ENCODE results near the gene POLR1G.
A peak's percentile ranks its signal among the peaks of the same experiment; 100 is the strongest.
"Not testable (repeated sequence)": the region's sequence is repeated elsewhere in the genome, so short reads cannot be mapped to it uniquely, and the experiment has no call there.

Gene POLR1G

DNA sequence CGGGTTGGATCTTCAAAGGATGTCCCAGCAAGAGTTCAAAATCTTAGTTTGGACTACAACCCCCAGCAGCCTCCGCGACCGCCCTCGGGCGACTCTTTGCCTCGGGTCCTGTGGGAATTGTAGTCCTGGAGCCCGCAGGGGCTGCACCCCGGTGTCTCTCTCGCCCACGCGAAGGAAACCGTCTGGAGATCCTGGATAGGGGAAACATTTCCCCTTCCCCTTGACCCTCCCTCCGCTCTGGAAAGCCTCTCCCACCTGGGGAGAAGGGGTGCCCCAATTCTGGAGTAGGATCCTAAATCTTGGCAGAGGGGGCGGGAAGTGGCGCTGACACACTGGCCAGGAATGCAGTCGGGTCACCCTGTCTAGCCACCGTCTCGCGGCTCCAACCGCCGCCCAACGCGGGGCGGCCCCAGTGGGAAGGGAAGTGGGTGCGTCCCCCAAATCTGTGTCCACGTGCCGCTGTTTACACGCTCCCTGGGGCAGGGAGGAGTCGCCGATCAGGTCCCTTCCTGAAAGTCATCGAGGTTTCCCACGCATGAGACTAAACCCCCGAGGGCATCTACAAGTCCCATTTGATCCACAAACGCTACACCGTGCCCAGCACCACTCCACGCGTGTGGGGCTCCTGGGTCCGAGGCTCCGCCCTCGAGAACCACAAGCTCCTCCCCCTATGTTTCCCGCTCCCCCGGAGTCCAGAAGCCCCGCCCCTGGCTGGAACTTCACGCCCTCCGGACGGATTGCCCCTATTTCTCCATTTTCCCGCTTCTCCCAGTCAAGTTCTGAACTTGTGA is 814 bp upstream of the POLR1G start:
- no peak for TF ChIP-seq EZH2phosphoT487 (conservative IDR thresholded peaks at IDR 0.05; ENCODE audit: low read length)
- TF ChIP-seq, protein P1, sequence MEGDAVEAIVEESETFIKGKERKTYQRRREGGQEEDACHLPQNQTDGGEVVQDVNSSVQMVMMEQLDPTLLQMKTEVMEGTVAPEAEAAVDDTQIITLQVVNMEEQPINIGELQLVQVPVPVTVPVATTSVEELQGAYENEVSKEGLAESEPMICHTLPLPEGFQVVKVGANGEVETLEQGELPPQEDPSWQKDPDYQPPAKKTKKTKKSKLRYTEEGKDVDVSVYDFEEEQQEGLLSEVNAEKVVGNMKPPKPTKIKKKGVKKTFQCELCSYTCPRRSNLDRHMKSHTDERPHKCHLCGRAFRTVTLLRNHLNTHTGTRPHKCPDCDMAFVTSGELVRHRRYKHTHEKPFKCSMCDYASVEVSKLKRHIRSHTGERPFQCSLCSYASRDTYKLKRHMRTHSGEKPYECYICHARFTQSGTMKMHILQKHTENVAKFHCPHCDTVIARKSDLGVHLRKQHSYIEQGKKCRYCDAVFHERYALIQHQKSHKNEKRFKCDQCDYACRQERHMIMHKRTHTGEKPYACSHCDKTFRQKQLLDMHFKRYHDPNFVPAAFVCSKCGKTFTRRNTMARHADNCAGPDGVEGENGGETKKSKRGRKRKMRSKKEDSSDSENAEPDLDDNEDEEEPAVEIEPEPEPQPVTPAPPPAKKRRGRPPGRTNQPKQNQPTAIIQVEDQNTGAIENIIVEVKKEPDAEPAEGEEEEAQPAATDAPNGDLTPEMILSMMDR (IDR thresholded peaks at IDR 0.05; ENCODE audit: insufficient read depth, low read length, poor library complexity, severe bottlenecking), result no peak
- H3K79me2 ChIP-seq (ENCODE audit: insufficient read depth, low read length), result peaks cover 16% of the 10 kb centered on the region
- H3K9ac ChIP-seq (ENCODE audit: low read length), result peak overlapping the region; percentile 80
- H3K4me3 ChIP-seq (ENCODE audit: insufficient read depth, low read length, poor library complexity, severe bottlenecking), result peak overlapping the region; percentile 98
- no peaks in the 10 kb centered on the region for H3K9me3 ChIP-seq (ENCODE audit: insufficient read depth, low read length)
- no peaks in the 10 kb centered on the region for H3K27me3 ChIP-seq (ENCODE audit: low read length)
- H3K27ac ChIP-seq (ENCODE audit: low read depth, low read length), result peak overlapping the region; percentile 84
- no peaks in the 10 kb centered on the region for H4K20me1 ChIP-seq (ENCODE audit: low read depth, low read length)
- H3K36me3 ChIP-seq (ENCODE audit: low read length), result no peaks in the 10 kb centered on the region
- peak overlapping the region; percentile 90 for H2AFZ ChIP-seq (ENCODE audit: low read depth, low read length, severe bottlenecking)
- H3K9me2 ChIP-seq (replicated peaks; ENCODE audit: insufficient read depth, low read length), result no peaks in the 10 kb centered on the region
- H3K4me2 ChIP-seq (ENCODE audit: low read depth, low read length, poor library complexity, severe bottlenecking), result peak overlapping the region; percentile 92
- no peaks in the 10 kb centered on the region for H3F3A ChIP-seq (ENCODE audit: insufficient read depth)

- no peaks in the 10 kb centered on the region for H4K20me1 ChIP-seq (ENCODE audit: low read depth, low read length)
- H3K36me3 ChIP-seq (ENCODE audit: low read length), result no peaks in the 10 kb centered on the region
- no peak overlapping the region for H2AFZ ChIP-seq (ENCODE audit: low read depth, low read length, severe bottlenecking)
- no peaks in the 10 kb centered on the region for H3K9me3 ChIP-seq (ENCODE audit: insufficient read depth, low read length)
- no peak overlapping the region for H3K27ac ChIP-seq (ENCODE audit: low read depth, low read length)
- H3K4me3 ChIP-seq (ENCODE audit: insufficient read depth, low read length, poor library complexity, severe bottlenecking), result peak overlapping the region; percentile 98
- peak overlapping the region; percentile 80 for H3K9ac ChIP-seq (ENCODE audit: low read length)
- no peaks in the 10 kb centered on the region for H3K9me2 ChIP-seq (replicated peaks; ENCODE audit: insufficient read depth, low read length)
- peak overlapping the region; percentile 92 for H3K4me2 ChIP-seq (ENCODE audit: low read depth, low read length, poor library complexity, severe bottlenecking)
- H3K79me2 ChIP-seq (ENCODE audit: insufficient read depth, low read length), result peaks cover 16% of the 10 kb centered on the region
- no peaks in the 10 kb centered on the region for H3K27me3 ChIP-seq (ENCODE audit: low read length)
- no peaks in the 10 kb centered on the region for H3F3A ChIP-seq (ENCODE audit: insufficient read depth)
- no peak for TF ChIP-seq EZH2phosphoT487 (conservative IDR thresholded peaks at IDR 0.05; ENCODE audit: low read length)
- TF ChIP-seq, protein P1 (IDR thresholded peaks at IDR 0.05; ENCODE audit: insufficient read depth, low read length, poor library complexity, severe bottlenecking), result no peak
These were observed 589 bp downstream of the POLR1G start for GRCh38 chr19:45407091-45407375.

GRCh38 chr19:45407585-45407984 is 1.1 kb downstream of the POLR1G start:
- not testable (repeated sequence) for H4K20me1 ChIP-seq (ENCODE audit: low read depth, low read length); H3K9me2 ChIP-seq (replicated peaks; ENCODE audit: insufficient read depth, low read length); H2AFZ ChIP-seq (ENCODE audit: low read depth, low read length, severe bottlenecking); H3K27me3 ChIP-seq (ENCODE audit: low read length); H3K9me3 ChIP-seq (ENCODE audit: insufficient read depth, low read length); H3K27ac ChIP-seq (ENCODE audit: low read depth, low read length); H3K36me3 ChIP-seq (ENCODE audit: low read length); H3F3A ChIP-seq (ENCODE audit: insufficient read depth)
- H3K79me2 ChIP-seq (ENCODE audit: insufficient read depth, low read length), result peaks cover 16% of the 10 kb centered on the region
- peak overlapping the region; percentile 80 for H3K9ac ChIP-seq (ENCODE audit: low read length)
- peak overlapping the region; percentile 92 for H3K4me2 ChIP-seq (ENCODE audit: low read depth, low read length, poor library complexity, severe bottlenecking)
- H3K4me3 ChIP-seq (ENCODE audit: insufficient read depth, low read length, poor library complexity, severe bottlenecking), result peak overlapping the region; percentile 98

DNA sequence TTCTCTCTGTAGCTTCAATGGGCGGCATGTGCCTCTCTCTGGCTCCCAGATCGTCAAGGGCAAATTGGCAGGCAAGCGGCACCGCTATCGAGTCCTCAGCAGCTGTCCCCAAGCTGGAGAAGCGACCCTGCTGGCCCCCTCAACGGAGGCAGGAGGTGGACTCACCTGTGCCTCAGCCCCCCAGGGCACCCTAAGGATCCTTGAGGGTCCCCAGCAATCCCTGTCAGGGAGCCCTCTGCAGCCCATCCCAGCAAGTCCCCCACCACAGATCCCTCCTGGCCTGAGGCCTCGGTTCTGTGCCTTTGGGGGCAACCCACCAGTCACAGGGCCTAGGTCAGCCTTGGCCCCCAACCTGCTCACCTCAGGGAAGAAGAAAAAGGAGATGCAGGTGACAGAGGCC is 1.7 kb downstream of the POLR1G start:
- H3K27me3 ChIP-seq (ENCODE audit: low read length), result no peaks in the 10 kb centered on the region
- H3K4me3 ChIP-seq (ENCODE audit: insufficient read depth, low read length, poor library complexity, severe bottlenecking), result no peak overlapping the region
- H4K20me1 ChIP-seq (ENCODE audit: low read depth, low read length), result no peaks in the 10 kb centered on the region
- H3K9ac ChIP-seq (ENCODE audit: low read length), result 0 out of 2 replicates have a peak overlapping the region, but pooled peaks have one; percentile 80
- TF ChIP-seq EZH2phosphoT487 (conservative IDR thresholded peaks at IDR 0.05; ENCODE audit: low read length), result no peak
- TF ChIP-seq, protein P1 (IDR thresholded peaks at IDR 0.05; ENCODE audit: insufficient read depth, low read length, poor library complexity, severe bottlenecking), result no peak
- no peak overlapping the region for H3K27ac ChIP-seq (ENCODE audit: low read depth, low read length)
- H3F3A ChIP-seq (ENCODE audit: insufficient read depth), result no peaks in the 10 kb centered on the region
- H2AFZ ChIP-seq (ENCODE audit: low read depth, low read length, severe bottlenecking), result no peak overlapping the region
- no peaks in the 10 kb centered on the region for H3K9me2 ChIP-seq (replicated peaks; ENCODE audit: insufficient read depth, low read length)
- H3K36me3 ChIP-seq (ENCODE audit: low read length), result no peaks in the 10 kb centered on the region
- no peaks in the 10 kb centered on the region for H3K9me3 ChIP-seq (ENCODE audit: insufficient read depth, low read length)
- H3K4me2 ChIP-seq (ENCODE audit: low read depth, low read length, poor library complexity, severe bottlenecking), result no peak overlapping the region
- H3K79me2 ChIP-seq (ENCODE audit: insufficient read depth, low read length), result peaks cover 16% of the 10 kb centered on the region
